HG02870 (cell line): ENCODE results near the gene ACBD5.
"Not testable (repeated sequence)": the region's sequence is repeated elsewhere in the genome, so short reads cannot be mapped to it uniquely, and the experiment has no call there.

Source experiments
- ATAC-seq: cut with Tn5 transposase; IDR thresholded peaks from one replicate; pipeline ENCODE4 v1.9.1; 2021; ENCODE audit warnings: mild to moderate bottlenecking, moderate library complexity; ENCODE audit not compliant: unreplicated experiment

The ACBD5 gene

GRCh38 chr10:27240212-27241009, at the start of gene ACBD5:
ACBD5 (minus strand) TSS chr10:27240797; CDS start chr10:27240688, 109 bp downstream.
- peak; percentile 49 for ATAC-seq

DNA sequence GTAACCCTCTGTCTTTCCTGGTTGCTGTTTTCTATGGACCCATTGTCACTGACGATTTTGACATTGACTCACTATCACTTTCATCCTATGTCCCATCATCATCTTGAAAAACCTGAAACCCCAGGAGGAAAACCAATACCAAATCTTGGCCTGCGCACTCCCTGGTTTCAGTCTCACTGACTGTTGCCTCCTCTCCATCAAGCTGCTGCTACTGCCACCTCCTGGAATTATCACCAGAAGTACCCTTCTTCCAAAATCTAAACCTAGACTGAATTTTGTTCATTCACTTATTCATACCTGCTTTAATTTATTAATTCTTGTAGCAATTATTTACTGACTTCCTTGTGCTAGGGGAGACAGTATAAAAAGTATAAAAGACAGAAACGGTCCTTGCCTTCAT, 44.5 kb upstream of the ACBD5 start:
- no peak for ATAC-seq

DNA sequence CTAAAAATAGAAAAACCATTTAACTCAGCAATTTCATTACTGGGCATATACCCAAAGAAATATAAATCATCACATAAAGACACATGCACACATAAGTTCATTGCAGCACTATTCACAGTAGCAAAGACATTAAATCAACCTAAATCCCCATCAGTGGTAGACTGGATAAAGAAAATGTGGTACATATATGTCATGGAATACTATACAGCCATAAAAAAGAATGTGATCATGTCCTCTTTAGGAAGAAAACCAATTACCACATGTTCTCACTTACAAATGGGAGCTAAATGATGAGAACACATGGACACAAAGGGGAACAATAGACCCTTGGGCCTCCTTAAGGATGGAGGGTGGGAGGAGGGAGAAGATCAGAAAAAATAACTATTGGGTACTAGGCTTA, 36.0 kb upstream of the ACBD5 start:
- ATAC-seq: no peak

- not testable (repeated sequence) for ATAC-seq
Measured at GRCh38 chr10:27266025-27266424, 25.4 kb upstream of the ACBD5 start.

GRCh38 chr10:27262788-27263187, 22.2 kb upstream of the ACBD5 start:
- not testable (repeated sequence) for ATAC-seq

- no peak for ATAC-seq
Measured at GRCh38 chr10:27258838-27259812, 18.5 kb upstream of the ACBD5 start.

- no peak for ATAC-seq
Measured at GRCh38 chr10:27258492-27258837, 17.9 kb upstream of the ACBD5 start.

DNA sequence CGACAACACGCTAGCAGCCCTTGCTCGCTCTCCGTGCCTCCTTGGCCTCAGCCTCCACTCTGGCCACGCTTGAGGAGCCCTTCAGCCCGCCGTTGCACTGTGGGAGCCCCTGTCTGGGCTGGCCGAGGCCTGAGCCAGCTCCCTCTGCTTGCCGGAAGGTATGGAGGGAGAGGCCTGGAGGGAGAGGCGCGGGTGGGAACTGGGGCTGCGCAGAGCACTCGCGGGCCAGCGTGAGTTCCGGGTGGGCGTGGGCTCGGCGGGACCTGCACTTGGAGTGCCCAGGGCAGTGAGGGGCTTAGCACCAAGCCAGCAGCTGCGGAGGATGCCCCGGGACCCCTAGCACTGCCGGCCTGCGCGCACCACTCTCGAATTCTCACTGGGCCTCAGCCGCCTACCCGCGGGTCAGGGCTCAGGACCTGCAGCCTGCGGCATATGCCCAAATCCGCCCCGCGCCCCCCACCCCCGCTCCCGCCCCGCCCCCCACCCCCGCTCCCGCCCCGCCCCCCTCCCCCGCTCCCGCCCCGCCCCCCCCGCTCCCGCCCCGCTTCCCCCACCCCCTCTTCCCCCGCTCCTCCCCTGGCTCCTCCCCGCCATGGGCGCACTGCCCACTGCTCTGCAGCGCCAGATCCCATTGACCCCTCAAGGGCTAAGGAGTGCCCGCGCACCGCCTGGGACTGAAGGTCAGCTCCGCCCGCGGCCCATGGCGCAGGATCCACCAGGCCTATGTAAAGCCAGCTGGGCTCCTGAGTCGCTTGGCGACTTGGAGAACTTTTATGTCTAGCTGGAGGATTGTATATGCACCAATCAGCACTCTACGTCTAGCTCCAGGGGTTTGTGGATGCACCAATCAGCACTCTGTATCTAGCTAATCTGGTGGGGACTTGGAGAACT, 15.9 kb upstream of the ACBD5 start:
- no peak for ATAC-seq

DNA sequence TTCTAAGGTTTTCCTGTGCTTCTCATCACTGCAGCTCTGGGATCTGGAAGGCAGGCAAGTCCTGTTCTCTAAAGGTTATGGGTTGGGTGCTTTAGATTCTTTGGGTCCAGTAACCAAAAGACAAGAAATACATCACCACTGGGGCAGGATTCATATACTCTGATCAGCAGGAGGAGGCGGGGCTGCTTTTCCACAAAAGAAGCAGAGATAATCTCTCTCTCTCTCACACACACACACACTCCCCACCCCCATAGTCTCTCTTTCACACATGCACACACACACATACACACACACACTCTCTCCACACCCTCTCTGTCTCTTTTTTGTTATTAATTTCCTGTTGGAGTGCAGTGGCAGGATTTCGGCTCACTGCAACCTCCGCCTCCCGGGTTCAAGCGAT, 13.0 kb upstream of the ACBD5 start:
- ATAC-seq: no peak

- ATAC-seq: peak; percentile 98
Measured at GRCh38 chr10:27252267-27253000, 11.8 kb upstream of the ACBD5 start.

DNA sequence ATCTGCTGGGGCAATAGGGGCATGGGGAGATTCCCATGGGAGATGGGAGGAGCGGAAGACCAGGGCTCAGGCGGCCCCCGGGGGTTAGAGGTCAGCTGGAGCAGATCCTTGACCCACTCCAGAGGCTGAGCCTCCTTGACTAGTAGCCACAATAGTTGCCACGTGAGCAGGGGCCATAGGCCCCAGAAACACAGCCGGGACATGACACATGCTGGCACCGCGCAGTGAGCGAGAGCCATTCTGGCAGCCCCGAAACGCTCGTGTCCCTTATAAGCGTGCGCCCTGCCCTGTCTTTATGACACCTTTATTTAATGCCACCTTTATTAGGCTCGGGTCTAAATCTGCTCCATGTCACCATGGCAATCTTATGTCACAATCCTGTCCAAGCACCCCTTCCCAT, 11.0 kb upstream of the ACBD5 start:
- no peak for ATAC-seq

DNA sequence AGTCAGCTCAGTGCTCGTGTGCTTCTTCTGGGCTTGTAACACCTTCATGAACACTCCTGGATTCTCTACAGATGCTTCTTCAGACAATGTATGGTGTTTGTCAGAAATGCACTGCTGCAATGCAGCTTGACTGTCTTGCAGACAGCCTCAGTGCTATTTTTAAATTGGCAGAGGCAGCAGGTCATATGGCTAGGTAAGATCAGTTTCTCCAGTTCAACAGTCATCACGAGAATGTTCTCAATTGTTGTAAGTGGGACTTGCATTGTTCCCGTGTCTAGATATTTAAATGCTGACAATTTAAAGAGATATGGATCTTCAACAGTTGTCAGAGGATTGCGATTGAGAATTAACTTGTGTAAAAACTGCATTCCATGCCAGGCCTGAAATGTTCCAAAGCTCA, 7.6 kb upstream of the ACBD5 start:
- no peak for ATAC-seq

DNA sequence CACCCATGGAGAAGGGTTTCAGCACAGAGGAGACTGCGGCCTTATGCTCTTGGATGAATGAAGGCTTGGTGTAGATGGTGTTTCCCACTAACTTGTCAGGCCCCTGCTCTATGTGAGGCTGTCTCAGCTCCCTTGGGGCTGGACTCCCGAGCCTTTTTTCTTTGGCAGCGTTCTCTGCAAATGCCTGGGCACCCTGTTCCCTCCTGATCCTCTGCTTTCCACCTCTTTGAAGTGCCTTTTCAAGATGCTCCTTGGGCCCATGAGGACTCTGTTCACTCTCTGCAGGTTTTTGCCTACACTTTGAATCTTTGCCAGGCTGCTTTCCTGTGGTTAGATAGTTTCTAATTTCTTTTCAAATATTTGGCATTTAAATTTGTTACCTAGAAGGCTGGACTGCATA, 6.8 kb upstream of the ACBD5 start:
- ATAC-seq: no peak

- no peak for ATAC-seq
Measured at GRCh38 chr10:27247006-27247405, 6.4 kb upstream of the ACBD5 start.

DNA sequence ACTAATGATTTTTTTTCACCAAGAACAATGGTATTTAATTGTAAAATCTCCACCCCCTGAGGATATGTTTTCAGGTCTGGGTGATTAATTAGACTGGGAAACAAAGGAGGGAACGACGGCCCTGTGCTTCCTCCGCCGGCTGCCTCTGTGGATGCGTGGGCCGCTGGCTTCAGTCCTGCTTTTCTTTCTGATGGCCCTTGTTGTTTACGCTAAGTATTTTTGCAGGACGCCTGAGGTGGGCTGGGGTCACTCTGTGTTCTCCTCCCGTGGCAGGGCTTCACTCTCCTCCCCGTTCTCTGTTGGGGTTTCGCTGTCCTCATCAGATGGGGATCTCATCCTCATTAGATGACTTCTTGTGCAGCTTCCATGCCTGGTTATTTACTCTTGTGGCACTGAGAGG, 5.2 kb upstream of the ACBD5 start:
- ATAC-seq: no peak

- no peak for ATAC-seq
Measured at GRCh38 chr10:27244976-27245375, 4.4 kb upstream of the ACBD5 start.

- peak; percentile 28 for ATAC-seq
Measured at GRCh38 chr10:27242951-27243551, 2.5 kb upstream of the ACBD5 start.

- ATAC-seq: no peak
Measured at GRCh38 chr10:27242473-27242950, 1.9 kb upstream of the ACBD5 start.

DNA sequence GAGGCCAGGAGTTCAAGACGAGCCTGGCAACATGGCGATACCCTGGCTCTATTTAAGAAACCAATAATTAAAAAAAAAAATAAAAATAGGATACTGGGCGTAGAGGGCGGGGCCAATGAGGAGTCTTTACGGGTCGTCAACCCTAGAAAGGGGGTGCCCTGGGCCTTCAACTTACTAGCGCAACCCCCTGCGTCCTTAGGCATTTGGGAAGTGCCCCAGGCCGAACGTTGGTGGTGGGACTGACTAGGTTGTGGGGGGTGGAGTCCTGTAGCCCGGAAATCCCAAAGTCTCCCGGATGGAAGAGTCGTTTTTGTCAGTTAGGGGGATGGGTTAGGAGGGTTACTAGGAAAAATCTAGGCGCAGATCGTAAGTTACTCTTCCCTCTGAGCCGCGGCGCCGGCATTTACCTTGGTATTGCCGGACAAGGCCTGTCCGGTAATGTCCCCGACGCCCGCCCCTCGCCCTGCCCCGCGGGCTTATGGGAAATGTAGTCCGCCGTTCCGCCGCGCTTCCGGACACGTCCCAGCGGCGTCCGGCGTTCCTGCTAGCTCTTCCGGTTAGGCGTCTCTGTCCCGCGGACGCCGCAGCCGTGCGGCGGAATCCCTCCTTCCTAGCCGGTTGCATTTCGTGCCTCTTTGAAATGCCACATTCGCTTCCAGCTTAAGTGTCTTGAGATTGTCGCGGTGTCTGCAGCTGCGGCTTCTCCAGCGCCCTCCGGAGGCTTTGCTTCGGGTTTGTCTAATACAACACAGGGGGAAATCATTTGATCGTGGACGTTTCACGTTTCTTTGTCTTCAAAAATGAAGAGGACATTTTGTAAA, 1.3 kb upstream of the ACBD5 start:
- ATAC-seq: peak; percentile 55
